Right hindlimb (tissue), 1 donor: ENCODE data around the gene HOXA3.
A peak's percentile ranks its signal among the peaks of the same experiment; 100 is the strongest.

Experiments
- DNase-seq: peaks from one replicate; pipeline ENCODE4 v3.0.0-alpha.2; 2018

Gene HOXA3

GRCh38 chr7:27165089-27165995 is 13.0 kb upstream of the HOXA3 start, which contains the start of gene HOXA9:
Gene HOXA9 (minus strand): TSS chr7:27165537. CDS start chr7:27165457, 80 bp downstream.
- DNase-seq = peak; percentile 94

GRCh38 chr7:27164367-27165088 is 12.1 kb upstream of the HOXA3 start:
- peak; percentile 76 for DNase-seq

- peak; percentile 44 for DNase-seq
Measured at GRCh38 chr7:27164045-27164366, 11.6 kb upstream of the HOXA3 start.

- DNase-seq = no peak
Measured at GRCh38 chr7:27163288-27164044, 11.1 kb upstream of the HOXA3 start.

DNA sequence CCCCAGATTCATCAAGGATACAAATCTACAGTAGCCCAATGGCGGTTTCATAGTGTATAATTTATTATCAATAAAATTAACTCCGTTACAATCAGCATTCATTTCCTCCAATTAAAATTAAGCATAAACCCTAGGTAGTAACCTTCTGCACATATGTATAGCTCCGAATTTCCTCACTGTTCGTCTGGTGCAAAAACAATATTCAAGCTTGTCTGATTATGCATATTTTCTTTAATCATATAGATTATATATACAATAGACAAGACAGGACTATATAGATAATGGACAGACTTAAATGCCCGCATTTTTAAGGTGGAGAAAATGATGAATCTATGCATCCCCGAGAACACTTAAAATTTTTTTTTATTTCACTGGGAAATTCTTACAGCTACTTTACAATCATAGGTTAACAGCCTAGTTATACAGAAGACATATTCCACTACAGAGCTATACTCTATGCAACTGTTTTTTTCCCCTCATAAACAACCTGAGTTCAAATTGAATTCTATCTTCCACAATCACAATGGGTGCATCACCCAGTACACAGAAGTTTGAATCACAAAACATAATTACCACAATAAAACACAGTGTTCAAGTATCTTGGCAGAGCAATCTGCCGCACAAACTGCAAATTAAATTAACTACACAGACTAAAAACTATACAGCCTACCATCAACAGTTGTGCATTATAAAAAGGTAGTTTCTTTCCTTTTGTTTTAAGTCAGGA is 10.3 kb upstream of the HOXA3 start:
- no peak for DNase-seq

DNA sequence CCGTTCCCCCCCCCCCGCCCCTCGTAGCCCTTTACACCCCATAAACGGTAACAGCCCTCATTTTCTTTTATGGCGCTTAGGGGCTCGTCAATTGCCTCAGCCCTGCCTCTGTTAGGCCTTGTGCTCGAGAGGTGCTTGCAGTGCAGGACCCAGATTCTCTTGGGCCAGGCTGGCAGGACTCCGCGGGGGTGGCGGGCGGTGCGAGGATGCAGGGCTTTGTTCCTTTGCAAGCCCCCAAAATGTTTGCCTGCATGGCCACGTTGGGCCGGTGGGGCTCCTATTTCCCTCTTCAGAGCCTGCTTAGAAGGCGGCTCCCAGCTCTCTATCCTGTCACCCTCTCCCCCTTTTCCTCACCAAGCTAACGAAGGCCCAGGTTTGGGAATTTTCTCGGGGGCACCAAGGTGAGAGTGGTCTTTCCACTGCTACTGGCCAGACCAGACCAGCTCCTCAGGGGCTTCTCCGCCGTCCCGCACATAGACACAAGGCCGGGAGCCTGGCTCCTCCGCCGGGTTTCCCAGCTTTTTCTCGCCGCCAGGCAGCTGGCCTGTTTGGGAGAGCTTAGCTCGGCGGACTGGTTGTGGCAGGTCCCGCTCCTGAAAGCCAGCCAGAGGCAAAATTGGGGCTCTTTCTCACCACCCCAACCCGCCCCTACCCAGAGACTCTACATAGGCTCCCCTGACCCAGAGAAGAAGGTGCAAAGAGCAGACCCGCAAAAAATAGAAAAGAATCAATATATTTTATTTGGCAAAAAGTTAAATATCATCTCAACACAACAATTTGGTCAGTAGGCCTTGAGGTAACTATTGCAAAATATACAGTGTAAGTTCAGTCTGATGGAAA is 9.6 kb upstream of the HOXA3 start:
- DNase-seq = peak; percentile 61

DNA sequence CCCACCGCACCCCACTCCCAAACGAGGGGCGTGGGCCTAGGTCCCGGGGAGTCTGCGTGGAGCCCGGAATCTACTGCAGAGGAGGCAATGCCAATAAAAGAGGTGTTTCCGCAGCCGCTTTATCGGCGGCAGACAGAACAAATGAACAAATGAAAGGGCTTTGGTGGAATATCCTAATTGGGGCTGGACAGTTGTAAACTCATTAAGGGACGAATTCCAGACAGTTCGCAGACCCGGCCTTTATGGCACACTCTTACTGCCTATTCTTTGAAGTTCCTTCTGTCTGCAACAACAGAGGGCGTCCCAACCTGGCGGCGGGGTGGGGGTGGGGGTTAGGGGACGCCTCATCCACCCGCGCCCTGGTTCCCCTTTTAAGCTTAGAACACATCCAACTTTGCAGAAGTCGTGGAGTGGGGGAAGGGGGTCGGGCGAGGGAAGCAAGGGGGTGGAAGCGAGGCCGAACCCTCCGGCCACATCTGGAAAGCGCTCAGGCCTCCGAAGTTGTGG is 8.9 kb upstream of the HOXA3 start:
- peak; percentile 77 for DNase-seq

DNA sequence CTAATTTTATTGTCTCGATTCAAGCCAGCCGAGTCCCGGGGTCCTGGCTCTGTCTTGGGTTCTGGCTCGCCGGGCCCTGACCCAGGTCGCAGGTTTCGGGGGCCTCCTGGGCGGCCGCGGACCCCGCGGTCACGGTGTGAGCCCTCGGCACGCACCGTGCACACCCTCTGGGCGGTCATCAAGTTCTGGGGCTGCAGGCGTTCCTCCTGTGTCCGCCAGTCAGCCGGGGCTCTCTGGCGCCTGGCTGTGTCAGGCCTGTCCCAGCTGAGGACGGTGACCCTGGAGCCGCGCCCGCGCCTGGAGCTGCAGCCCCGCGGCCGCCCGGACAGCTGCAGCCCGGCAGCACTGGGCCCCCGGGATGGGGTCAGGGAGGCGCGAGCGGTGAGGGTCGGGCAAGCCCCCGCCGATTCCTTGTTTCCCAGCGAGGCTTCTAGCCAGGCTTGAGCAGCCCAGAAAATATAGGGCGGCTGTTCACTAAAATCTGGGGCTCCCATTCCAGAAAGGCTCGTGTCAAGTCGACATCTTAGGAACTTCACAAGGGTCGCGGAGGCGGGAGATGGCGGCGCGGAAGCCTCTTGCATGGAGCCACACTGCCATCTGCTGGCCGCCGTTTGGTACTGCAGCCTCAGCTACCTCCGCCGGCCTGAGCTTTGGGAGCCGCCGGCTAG is 8.3 kb upstream of the HOXA3 start:
- DNase-seq = peak; percentile 94

GRCh38 chr7:27160145-27160545 is 7.8 kb upstream of the HOXA3 start:
- peak; percentile 74 for DNase-seq

GRCh38 chr7:27159266-27160144 is 7.1 kb upstream of the HOXA3 start:
- peak; percentile 26 for DNase-seq

DNA sequence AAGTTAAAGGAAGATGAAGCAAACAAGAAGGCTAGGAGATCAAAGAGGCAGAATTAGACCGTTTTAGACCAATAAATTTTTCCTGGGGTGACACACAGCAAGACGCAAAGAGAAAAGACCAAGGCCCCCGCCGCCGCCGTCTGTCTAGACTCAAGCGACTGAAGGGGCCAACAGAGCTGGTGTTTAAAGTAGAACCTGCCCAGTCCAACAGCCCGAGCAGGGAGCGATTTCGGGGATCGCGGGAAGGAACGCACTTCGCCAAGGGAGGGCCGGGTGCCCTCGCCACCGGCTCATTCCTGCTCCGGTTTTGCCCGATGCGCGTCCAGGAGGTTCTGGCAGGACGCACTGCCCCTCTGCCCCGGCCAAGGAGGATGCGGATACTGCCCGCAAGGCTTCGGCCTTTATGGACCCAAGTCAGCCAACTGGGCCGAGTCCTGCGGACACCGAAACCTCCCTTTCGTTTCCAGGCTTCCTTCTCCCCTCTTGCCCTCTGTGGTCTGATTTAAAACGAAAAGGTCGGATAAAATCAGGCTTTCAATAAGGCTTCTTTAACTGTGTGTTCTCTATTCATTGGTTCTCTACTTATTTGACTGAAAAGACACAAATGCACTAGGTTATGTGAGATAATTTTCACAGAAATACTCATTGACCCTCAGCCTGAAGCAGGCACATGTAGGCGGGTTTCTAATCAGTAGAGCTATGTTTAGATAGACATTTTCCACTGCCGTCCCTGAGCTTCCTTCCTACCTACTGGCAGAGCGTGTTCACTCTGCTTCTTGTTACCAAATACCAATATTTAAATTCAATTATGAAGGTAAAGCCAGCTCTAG is 6.3 kb upstream of the HOXA3 start:
- DNase-seq = peak; percentile 23

- DNase-seq = peak; percentile 18
Measured at GRCh38 chr7:27157702-27158431, 5.5 kb upstream of the HOXA3 start.

- peak; percentile 22 for DNase-seq
Measured at GRCh38 chr7:27156916-27157701, 4.7 kb upstream of the HOXA3 start.

GRCh38 chr7:27156508-27156898 is 4.1 kb upstream of the HOXA3 start, which contains the start of gene HOXA7:
Gene HOXA7 (minus strand): TSS chr7:27156675. CDS start chr7:27156545, 130 bp downstream.
- peak; percentile 94 for DNase-seq

DNA sequence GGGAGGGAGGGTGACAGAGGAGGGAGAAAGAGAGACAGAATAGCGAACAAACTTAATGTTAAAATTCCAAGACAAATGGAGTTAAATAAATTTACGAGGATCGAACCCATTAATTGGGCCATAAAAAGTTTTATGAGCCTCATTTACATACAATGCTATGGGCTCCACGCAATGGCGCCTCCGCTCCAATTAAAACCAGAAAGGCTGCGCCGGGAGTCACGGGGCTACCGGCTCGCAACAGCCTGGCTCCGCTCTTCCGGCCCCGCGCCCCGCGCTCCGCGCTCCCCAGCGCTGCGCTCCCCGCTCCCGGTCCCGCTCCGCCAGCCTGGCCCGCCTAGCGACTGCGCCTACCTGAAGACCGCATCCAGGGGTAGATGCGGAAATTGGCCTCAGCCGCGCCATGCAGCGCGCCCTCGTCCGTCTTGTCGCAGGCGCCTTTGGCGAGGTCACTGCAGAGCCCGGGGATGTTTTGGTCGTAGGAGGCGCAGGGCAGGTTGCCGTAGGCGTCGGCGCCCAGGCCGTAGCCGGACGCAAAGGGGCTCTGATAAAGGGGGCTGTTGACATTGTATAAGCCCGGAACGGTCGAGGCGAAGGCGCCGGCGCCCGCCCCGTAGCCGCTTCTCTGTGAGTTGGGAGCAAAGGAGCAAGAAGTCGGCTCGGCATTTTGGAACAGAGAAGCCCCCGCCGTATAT is 3.6 kb upstream of the HOXA3 start:
- no peak for DNase-seq
